ENCODE measurements around the gene NANOS3. TPM values are rescaled to one million over a fixed set of nuclear protein-coding genes. Genes with fewer than 3 reads are reported as not detected.
A peak's percentile ranks its signal among the peaks of the same experiment; 100 is the strongest.

NANOS3 gene
- total and polyA plus RNA-seq, 10 of the 15 experiments (the other 5 are each of a cell fraction or from before 2014, with no cell fraction given), result 0.31 to 1.7 (median 0.81) TPM

DNA sequence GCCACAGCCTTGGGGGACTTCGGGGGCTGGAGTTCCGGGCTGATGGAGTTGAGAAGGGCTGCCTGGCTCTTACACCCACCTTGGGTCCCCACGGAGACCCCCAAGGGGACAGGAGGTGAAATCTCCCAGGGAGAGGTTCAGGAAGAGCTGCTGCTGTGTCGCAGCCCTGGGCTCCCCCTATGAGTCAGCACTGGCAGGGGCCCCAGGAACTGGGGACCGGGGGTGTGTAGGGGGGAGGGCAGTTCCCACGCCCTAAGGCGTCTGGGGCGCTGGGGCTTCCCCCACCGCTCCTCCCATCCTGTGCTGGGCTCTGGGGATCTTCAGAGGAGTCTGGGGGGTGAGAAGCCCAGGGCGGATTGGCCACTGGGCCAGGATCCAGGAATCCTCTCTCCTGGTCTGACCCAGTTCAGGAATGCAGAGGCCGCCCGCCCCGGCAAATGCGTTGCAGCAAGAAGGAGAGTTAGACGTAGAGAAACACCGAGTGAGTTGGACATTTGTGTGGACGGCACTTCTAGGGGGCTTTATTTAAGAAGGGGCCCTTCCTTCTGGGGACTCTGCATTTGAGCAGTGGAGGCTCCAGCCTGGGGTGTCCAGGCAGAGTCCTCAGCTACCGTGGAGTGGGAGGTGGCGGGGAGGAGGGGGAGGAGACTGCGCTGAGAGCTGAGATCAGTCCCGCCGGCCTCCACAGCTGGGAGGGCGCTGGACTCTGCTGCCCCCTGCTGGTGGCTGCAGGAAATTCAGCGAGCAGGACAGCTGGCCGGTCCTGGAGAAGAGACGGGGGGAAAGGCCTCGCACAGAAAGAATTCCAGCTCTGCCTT is 15.0 kb upstream of the NANOS3 start (continued):
- TF ChIP-seq, protein P1, sequence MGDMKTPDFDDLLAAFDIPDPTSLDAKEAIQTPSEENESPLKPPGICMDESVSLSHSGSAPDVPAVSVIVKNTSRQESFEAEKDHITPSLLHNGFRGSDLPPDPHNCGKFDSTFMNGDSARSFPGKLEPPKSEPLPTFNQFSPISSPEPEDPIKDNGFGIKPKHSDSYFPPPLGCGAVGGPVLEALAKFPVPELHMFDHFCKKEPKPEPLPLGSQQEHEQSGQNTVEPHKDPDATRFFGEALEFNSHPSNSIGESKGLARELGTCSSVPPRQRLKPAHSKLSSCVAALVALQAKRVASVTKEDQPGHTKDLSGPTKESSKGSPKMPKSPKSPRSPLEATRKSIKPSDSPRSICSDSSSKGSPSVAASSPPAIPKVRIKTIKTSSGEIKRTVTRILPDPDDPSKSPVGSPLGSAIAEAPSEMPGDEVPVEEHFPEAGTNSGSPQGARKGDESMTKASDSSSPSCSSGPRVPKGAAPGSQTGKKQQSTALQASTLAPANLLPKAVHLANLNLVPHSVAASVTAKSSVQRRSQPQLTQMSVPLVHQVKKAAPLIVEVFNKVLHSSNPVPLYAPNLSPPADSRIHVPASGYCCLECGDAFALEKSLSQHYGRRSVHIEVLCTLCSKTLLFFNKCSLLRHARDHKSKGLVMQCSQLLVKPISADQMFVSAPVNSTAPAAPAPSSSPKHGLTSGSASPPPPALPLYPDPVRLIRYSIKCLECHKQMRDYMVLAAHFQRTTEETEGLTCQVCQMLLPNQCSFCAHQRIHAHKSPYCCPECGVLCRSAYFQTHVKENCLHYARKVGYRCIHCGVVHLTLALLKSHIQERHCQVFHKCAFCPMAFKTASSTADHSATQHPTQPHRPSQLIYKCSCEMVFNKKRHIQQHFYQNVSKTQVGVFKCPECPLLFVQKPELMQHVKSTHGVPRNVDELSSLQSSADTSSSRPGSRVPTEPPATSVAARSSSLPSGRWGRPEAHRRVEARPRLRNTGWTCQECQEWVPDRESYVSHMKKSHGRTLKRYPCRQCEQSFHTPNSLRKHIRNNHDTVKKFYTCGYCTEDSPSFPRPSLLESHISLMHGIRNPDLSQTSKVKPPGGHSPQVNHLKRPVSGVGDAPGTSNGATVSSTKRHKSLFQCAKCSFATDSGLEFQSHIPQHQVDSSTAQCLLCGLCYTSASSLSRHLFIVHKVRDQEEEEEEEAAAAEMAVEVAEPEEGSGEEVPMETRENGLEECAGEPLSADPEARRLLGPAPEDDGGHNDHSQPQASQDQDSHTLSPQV (IDR thresholded peaks at IDR 0.05), result no peak
- TF ChIP-seq, protein P2, sequence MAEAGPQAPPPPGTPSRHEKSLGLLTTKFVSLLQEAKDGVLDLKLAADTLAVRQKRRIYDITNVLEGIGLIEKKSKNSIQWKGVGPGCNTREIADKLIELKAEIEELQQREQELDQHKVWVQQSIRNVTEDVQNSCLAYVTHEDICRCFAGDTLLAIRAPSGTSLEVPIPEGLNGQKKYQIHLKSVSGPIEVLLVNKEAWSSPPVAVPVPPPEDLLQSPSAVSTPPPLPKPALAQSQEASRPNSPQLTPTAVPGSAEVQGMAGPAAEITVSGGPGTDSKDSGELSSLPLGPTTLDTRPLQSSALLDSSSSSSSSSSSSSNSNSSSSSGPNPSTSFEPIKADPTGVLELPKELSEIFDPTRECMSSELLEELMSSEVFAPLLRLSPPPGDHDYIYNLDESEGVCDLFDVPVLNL (IDR thresholded peaks at IDR 0.05; ENCODE audit: low read depth, low read length), result 0 out of 2 replicates have a peak, but pooled peaks have one; percentile 17
- no peak for TF ChIP-seq NRF1 (conservative IDR thresholded peaks at IDR 0.05; ENCODE audit: low read depth, low read length)
- TF ChIP-seq PAX8 (IDR thresholded peaks at IDR 0.05), result no peak
- TF ChIP-seq, protein P3, sequence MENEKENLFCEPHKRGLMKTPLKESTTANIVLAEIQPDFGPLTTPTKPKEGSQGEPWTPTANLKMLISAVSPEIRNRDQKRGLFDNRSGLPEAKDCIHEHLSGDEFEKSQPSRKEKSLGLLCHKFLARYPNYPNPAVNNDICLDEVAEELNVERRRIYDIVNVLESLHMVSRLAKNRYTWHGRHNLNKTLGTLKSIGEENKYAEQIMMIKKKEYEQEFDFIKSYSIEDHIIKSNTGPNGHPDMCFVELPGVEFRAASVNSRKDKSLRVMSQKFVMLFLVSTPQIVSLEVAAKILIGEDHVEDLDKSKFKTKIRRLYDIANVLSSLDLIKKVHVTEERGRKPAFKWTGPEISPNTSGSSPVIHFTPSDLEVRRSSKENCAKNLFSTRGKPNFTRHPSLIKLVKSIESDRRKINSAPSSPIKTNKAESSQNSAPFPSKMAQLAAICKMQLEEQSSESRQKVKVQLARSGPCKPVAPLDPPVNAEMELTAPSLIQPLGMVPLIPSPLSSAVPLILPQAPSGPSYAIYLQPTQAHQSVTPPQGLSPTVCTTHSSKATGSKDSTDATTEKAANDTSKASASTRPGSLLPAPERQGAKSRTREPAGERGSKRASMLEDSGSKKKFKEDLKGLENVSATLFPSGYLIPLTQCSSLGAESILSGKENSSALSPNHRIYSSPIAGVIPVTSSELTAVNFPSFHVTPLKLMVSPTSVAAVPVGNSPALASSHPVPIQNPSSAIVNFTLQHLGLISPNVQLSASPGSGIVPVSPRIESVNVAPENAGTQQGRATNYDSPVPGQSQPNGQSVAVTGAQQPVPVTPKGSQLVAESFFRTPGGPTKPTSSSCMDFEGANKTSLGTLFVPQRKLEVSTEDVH (IDR thresholded peaks at IDR 0.05; ENCODE audit: low read depth, partially characterized antibody), result no peak
- TF ChIP-seq FOS (IDR thresholded peaks at IDR 0.05; ENCODE audit: borderline replicate concordance, extremely low read depth, insufficient read length), result no peak
- peak; percentile 67; the same call in 1 of the 2 replicates for TF ChIP-seq FOXM1 (IDR thresholded peaks at IDR 0.05; ENCODE audit: low read depth, low read length)
- TF ChIP-seq, protein P4, sequence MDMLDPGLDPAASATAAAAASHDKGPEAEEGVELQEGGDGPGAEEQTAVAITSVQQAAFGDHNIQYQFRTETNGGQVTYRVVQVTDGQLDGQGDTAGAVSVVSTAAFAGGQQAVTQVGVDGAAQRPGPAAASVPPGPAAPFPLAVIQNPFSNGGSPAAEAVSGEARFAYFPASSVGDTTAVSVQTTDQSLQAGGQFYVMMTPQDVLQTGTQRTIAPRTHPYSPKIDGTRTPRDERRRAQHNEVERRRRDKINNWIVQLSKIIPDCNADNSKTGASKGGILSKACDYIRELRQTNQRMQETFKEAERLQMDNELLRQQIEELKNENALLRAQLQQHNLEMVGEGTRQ (IDR thresholded peaks at IDR 0.05; ENCODE audit: borderline replicate concordance, low read depth, low read length), result no peak
- no peak for TF ChIP-seq NR2C2 (IDR thresholded peaks at IDR 0.05; ENCODE audit: borderline replicate concordance, control insufficient read depth, insufficient read length, low read depth)
- TF ChIP-seq BHLHE40 (IDR thresholded peaks at IDR 0.05; ENCODE audit: borderline replicate concordance in 1 of 2, low read depth in 2 of 2, low read length in 1 of 2), result peak; percentile 56 to 72; a peak in 3 of 4 replicates
- TF ChIP-seq, protein P5, sequence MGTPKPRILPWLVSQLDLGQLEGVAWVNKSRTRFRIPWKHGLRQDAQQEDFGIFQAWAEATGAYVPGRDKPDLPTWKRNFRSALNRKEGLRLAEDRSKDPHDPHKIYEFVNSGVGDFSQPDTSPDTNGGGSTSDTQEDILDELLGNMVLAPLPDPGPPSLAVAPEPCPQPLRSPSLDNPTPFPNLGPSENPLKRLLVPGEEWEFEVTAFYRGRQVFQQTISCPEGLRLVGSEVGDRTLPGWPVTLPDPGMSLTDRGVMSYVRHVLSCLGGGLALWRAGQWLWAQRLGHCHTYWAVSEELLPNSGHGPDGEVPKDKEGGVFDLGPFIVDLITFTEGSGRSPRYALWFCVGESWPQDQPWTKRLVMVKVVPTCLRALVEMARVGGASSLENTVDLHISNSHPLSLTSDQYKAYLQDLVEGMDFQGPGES (IDR thresholded peaks at IDR 0.05), result no peak
- TF ChIP-seq, protein P6, sequence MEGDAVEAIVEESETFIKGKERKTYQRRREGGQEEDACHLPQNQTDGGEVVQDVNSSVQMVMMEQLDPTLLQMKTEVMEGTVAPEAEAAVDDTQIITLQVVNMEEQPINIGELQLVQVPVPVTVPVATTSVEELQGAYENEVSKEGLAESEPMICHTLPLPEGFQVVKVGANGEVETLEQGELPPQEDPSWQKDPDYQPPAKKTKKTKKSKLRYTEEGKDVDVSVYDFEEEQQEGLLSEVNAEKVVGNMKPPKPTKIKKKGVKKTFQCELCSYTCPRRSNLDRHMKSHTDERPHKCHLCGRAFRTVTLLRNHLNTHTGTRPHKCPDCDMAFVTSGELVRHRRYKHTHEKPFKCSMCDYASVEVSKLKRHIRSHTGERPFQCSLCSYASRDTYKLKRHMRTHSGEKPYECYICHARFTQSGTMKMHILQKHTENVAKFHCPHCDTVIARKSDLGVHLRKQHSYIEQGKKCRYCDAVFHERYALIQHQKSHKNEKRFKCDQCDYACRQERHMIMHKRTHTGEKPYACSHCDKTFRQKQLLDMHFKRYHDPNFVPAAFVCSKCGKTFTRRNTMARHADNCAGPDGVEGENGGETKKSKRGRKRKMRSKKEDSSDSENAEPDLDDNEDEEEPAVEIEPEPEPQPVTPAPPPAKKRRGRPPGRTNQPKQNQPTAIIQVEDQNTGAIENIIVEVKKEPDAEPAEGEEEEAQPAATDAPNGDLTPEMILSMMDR (IDR thresholded peaks at IDR 0.05 in 2 of 3, conservative IDR thresholded peaks at IDR 0.05 in 1 of 3; ENCODE audit: control insufficient read depth in 2 of 3, extremely low read depth in 1 of 3, insufficient read depth in 1 of 3, low read depth in 3 of 3, low read length in 3 of 3), result peak; percentile 87 to 98 (median 93)
- peak; percentile 81 for TF ChIP-seq ZBED1 (IDR thresholded peaks at IDR 0.05; ENCODE audit: borderline replicate concordance)
- TF ChIP-seq SMAD5 (IDR thresholded peaks at IDR 0.05; ENCODE audit: low read depth), result 0 out of 2 replicates have a peak, but pooled peaks have one; percentile 47
- no peak for TF ChIP-seq ZZZ3 (IDR thresholded peaks at IDR 0.05; ENCODE audit: control insufficient read depth, insufficient read length, low read depth)
